ENCODE results near the gene POLR1A.

The POLR1A gene

GRCh38 chr2:85978883-85979780, 126.6 kb downstream of the POLR1A start:
- Mint-ChIP-seq H3K9me3 (no peaks in the 10 kb centered on the region), H3K27ac (no peak overlapping the region), H3K27me3 (ENCODE audit: low read depth) (peaks cover 40% of the 10 kb centered on the region), H3K4me1 (ENCODE audit: low read depth) (peaks cover 2% of the 10 kb centered on the region), H3K4me3 (no peak overlapping the region), H3K36me3 (ENCODE audit: low read depth) (no peaks in the 10 kb centered on the region)
- DNase-seq (ENCODE audit: low spot score), result no peak

- H3K27ac Mint-ChIP-seq, result no peak overlapping the region
- peaks cover 12% of the 10 kb centered on the region for H3K9me3 Mint-ChIP-seq
- peaks cover 3% of the 10 kb centered on the region for H3K36me3 Mint-ChIP-seq (ENCODE audit: low read depth)
- H3K4me1 Mint-ChIP-seq (ENCODE audit: low read depth), result peaks cover 2% of the 10 kb centered on the region
- peaks cover 41% of the 10 kb centered on the region for H3K27me3 Mint-ChIP-seq (ENCODE audit: low read depth)
- DNase-seq (ENCODE audit: low spot score), result no peak
- no peak overlapping the region for H3K4me3 Mint-ChIP-seq
Observed at GRCh38 chr2:85976106-85976920, 129.4 kb downstream of the POLR1A start.

- DNase-seq (ENCODE audit: low spot score), result no peak
- no peak overlapping the region for H3K27ac Mint-ChIP-seq
- H3K36me3 Mint-ChIP-seq (ENCODE audit: low read depth), result peaks cover 3% of the 10 kb centered on the region
- no peak overlapping the region for H3K4me3 Mint-ChIP-seq
- peaks cover 12% of the 10 kb centered on the region for H3K9me3 Mint-ChIP-seq
- H3K4me1 Mint-ChIP-seq (ENCODE audit: low read depth), result peaks cover 2% of the 10 kb centered on the region
- peaks cover 39% of the 10 kb centered on the region for H3K27me3 Mint-ChIP-seq (ENCODE audit: low read depth)
Observed at GRCh38 chr2:85975581-85975980, 130.1 kb downstream of the POLR1A start.

GRCh38 chr2:85974390-85974789, 131.3 kb downstream of the POLR1A start:
- DNase-seq (ENCODE audit: low spot score), result no peak
- H3K27ac Mint-ChIP-seq, result no peak overlapping the region

GRCh38 chr2:85972355-85972754, 133.3 kb downstream of the POLR1A start:
- peaks cover 27% of the 10 kb centered on the region for H3K27me3 Mint-ChIP-seq (ENCODE audit: low read depth)

More at GRCh38 chr2:85974390-85974789, 131.3 kb downstream of the POLR1A start:
- Mint-ChIP-seq H3K4me3 (no peak overlapping the region), H3K36me3 (ENCODE audit: low read depth) (peaks cover 3% of the 10 kb centered on the region), H3K4me1 (ENCODE audit: low read depth) (peaks cover 2% of the 10 kb centered on the region), H3K9me3 (peaks cover 12% of the 10 kb centered on the region), H3K27me3 (ENCODE audit: low read depth) (peaks cover 32% of the 10 kb centered on the region)

GRCh38 chr2:85971366-85971765, 134.3 kb downstream of the POLR1A start:
- DNase-seq (ENCODE audit: low spot score), result no peak
- Mint-ChIP-seq H3K27ac (no peak overlapping the region), H3K27me3 (ENCODE audit: low read depth) (peaks cover 26% of the 10 kb centered on the region), H3K4me1 (ENCODE audit: low read depth) (no peaks in the 10 kb centered on the region), H3K9me3 (peaks cover 12% of the 10 kb centered on the region), H3K36me3 (ENCODE audit: low read depth) (peaks cover 3% of the 10 kb centered on the region), H3K4me3 (no peak overlapping the region)

More at GRCh38 chr2:85972355-85972754, 133.3 kb downstream of the POLR1A start:
- H3K27ac Mint-ChIP-seq, result no peak overlapping the region
- DNase-seq (ENCODE audit: low spot score), result no peak
- no peak overlapping the region for H3K4me3 Mint-ChIP-seq
- no peaks in the 10 kb centered on the region for H3K4me1 Mint-ChIP-seq (ENCODE audit: low read depth)
- peaks cover 12% of the 10 kb centered on the region for H3K9me3 Mint-ChIP-seq
- H3K36me3 Mint-ChIP-seq (ENCODE audit: low read depth), result peaks cover 3% of the 10 kb centered on the region
